ENCODE results near the gene ADRM1.

Gene ADRM1, protein sequence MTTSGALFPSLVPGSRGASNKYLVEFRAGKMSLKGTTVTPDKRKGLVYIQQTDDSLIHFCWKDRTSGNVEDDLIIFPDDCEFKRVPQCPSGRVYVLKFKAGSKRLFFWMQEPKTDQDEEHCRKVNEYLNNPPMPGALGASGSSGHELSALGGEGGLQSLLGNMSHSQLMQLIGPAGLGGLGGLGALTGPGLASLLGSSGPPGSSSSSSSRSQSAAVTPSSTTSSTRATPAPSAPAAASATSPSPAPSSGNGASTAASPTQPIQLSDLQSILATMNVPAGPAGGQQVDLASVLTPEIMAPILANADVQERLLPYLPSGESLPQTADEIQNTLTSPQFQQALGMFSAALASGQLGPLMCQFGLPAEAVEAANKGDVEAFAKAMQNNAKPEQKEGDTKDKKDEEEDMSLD

DNA sequence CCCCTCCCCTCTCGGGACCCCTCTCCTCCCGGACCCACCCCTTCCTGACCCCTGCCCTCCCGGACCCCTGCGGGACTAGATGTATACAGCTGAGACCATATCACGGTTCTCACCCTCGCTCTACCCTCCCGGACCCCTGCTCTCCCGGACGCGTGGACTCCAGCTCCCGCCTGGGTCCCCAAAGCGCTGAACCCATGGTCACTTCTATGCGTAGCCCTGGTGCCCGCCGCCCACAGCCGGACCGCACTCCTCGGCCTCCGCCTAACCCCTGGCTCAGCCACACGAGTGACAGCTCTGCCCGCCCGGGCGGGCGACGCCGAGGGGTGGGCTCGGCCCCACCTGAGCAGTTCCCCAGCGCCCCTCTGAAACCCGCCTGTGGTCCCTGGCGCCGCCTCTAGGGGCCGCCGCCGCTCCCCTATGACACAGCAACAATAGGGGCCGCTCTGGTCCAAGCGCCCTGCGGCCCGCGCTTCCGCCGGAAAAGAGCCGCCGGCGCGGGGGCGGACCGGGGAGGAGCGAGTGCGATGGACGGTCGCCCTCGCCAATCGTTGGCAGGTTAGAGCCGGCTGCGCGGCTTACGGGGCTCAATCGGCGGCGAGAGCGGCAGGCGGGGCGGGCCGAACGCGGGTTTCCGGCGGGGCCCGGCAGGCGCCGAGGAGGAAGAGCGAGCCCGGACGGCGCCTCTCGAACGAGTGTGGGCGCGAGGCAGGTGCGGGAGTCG is at the start of gene ADRM1:
ADRM1 (plus strand) TSS at position 657 of the 721 bp plus-strand sequence. CDS start 572 bp downstream, outside the sequence.
- peak within 1 kb of the TSS; percentile 95 for H3K4me3 ChIP-seq (ENCODE audit: low read depth, low read length)

DNA sequence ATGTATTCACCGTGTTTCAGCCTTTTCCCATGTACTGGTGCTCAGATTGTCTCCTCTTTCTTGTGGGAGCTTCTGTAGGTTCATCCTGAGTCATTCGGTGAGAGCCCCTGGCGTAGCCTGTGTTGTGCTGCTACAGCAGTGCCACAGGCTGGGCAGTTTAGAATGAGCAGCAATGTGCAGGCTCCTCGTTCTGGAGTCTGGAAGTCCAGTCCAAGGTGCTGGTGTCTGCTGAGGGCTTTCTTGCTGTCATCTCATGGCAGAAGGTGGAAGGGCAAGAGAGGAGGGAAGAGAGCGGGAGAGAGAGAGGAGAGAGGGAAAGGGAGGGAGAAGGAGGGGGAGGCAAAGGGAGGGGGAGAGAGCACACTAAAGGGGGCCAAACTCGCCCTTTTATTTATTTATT is 49.4 kb upstream of the ADRM1 start:
- no peak overlapping the region for H3K4me3 ChIP-seq (ENCODE audit: low read depth, low read length)

DNA sequence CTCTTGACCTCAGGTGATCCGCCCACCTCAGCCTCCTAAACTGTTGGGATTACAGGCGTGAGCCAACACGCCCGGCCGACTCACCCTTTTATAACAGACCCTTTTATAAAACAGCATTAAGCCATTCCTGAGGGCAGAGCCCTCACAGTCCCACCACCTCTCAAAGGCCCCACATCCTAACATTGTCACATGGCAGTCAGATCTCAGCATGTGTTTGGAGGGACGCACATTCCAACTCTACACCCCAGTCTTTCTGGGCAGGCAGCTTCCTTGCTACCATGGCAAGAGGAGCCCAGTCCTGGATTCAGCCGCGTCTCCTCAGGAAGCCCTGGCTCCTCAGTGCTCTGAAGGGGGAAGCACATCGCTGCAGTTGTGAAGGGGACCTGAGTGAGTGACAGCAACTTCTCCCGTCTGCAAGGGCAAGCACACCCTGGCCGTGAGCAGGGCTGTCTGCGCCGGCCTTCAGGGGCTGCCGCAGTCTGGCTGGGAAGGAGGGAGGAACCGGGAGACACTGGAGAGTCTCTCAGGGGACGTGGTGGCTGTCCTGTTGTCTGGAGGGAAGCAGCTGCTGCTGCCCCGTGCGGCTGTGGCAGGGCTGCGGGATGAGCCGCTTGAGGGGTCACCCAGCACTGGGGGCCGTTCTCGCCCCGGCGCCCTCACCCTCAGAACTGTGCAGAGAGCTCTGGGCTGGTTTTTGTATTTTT is 48.6 kb upstream of the ADRM1 start:
- no peak overlapping the region for H3K4me3 ChIP-seq (ENCODE audit: low read depth, low read length)

DNA sequence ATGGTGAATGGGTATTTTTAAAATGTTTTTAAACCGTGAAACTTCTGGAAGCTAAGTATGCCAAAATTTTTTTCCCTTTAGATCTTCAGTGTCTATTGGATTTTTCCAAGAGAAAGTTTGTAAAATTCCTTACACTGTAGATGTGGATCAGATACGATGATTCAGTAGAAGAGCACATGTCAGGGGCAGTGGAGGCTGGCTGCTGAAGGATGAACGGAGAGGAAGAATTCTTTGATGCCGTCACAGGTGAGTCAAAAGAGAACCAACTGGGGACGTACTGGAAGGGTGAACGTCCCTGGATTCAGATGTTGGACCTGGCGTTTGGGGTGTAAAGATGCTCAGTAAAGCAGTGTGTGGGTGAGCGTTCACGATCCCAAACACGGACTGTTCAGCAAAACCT is 46.8 kb upstream of the ADRM1 start:
- H3K4me3 ChIP-seq (ENCODE audit: low read depth, low read length) = no peak overlapping the region

DNA sequence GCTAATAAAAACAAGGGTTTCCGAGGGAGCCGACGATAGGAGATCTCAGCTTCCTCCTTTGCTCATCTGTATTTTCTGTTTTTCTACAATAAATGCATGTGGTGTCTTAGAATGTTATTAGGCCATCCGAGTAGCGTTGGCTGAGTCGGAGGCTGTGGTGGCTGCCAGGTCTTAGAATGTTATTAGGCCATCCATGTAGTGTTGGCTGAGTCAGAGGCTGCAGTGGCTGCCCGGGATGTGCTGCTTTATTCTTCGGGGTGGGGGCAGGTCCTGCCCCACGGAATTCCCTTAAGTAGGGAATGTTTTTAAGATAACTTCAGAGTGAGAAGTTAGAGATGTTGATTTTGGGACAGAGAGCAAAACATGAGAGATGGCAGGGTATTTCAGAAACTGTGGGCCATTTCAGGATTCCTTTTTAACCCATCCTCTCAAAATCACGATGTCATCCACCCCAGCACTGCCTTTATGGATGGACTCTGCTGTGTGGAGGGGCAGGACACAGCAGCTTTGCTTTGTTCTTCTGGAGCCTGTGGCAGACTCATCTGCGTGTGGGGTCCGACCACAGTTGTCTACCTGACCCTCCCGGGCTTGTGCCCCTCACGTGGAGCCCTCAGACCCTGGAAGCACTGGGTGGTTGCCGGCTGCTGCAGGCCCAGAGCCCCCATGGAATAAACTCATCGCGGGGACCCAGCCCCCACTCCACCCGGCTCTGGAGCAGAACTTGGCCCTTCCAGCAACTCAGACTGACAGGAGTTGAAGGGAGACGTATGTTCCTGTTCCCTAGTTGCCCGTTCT is 44.1 kb upstream of the ADRM1 start:
- H3K4me3 ChIP-seq (ENCODE audit: low read depth, low read length) = no peak overlapping the region

DNA sequence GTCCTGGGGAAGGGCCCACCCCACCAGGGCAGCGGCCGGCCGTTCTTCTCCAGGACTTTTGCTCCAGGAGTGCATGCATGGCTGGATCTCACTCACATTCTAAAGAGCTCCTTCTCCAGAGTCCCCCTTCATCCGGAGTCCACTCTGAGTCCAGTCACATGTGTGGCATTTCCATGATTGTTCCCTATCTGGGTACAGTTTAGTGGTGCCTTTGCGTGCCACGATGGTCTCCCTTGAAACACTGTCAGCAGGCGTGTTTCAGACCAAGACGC is 43.6 kb upstream of the ADRM1 start:
- no peak overlapping the region for H3K4me3 ChIP-seq (ENCODE audit: low read depth, low read length)

DNA sequence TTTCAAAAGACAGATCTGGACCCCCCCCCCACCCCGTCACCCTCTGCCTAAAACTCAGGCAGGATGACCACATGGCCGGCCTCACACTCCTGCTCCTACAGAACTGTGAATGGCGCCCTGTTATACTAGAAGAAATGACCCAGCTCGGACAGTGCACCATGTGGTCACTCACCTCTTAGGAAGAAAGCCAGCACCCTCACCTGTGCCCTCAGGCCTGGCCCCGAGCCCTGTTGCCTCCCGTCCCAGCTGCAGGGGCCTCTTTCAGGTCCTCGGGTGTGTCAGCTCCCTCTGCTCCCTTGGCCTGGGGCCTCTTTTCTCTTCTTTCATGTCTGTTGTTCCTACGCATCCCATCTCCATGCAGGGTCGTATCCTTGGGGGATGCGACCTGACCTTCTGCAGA is 40.7 kb upstream of the ADRM1 start:
- no peak overlapping the region for H3K4me3 ChIP-seq (ENCODE audit: low read depth, low read length)

DNA sequence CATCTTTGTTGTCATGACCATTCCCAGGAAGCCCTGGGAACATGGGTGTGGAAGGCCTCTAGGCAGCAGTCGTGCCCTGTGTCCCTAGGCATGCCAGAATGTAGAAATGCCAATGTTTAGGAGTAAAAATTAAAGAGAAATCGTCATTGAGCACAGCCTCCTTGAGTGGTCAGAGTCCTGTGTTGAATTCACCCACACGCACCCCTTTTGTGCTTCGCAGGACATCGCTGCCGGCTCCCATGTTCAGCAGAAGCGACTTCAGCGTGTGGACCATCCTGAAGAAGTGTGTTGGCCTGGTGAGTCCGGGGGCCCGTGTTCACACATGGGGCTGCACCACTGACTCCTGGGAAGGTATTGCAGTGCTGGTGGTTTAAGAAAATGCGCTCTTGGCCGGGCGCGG is 39.4 kb upstream of the ADRM1 start:
- no peak overlapping the region for H3K4me3 ChIP-seq (ENCODE audit: low read depth, low read length)

DNA sequence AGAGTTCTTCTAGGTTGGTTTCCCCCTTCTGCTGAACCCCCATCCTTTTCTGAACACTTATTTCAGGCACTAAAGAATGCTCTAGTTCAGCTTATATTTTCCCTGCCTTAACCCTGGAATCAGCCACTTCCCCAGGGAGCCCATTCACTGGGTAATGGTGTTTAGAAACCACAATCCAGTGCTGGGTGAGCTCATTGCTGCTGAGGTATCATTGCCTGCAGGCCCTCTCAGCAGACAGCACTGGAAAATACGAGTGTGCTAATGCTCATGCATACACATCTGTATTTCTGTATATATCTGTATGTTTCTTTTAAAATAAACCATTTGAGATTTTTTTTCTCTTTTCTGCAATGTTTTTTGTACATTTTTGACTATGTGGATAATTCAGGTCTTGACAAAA is 37.4 kb upstream of the ADRM1 start:
- H3K4me3 ChIP-seq (ENCODE audit: low read depth, low read length) = no peak overlapping the region

DNA sequence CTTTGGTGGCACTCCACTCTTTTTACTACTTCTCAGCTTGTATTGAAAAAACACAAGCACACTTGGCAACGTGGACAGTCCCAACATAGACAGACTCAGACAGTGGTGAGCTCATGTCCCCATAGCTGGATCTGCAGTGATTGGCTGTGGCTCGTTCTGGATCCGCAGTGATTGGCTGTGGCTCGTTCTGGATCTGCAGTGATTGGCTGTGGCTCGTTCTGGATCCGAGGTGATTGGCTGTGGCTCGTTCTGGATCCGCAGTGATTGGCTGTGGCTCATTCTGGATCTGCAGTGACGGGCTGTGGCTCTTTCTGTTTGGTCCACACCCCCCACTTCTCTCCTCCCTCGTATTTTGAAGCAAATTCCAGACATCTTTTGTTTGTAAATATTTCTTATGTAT is 36.5 kb upstream of the ADRM1 start:
- no peak overlapping the region for H3K4me3 ChIP-seq (ENCODE audit: low read depth, low read length)

DNA sequence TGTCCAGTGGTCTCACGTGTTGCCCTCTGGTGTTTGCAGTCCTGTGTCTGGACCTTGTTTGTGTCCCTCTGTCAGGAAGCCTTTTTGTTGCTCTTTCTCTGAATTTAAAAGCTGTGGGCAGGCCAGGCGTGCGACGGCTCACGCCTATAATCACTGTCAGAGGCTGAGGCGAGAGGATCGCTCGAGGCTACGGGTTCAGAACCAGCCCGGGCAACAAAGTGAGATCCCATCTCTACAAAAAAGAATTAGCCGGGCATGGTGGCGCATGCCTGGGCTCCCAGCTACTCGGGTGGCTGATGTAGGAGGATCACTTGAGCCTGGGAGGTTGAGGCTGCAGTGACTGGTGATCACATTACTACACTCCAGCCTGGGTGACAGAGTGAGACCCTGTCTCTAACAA is 35.9 kb upstream of the ADRM1 start:
- no peak overlapping the region for H3K4me3 ChIP-seq (ENCODE audit: low read depth, low read length)

DNA sequence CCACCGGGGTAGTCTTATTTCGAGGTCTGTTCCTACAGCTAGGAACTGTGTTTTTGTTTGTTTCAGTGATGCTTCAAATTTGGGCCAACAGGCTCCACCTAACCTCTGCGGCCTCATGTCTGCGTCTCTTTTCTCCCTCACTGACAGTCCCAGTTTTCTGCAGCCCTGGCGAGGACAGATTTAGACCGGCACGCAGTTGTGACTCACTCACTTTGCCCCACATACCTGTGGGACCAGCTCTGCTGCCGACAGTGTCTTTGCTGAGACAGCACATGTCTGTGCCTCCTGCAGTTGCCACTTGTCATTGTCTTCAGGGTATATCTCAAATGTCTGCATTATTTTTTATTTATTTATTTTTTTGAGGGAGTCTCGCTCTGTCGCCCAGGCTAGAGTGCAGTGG is 35.3 kb upstream of the ADRM1 start:
- H3K4me3 ChIP-seq (ENCODE audit: low read depth, low read length) = no peak overlapping the region

DNA sequence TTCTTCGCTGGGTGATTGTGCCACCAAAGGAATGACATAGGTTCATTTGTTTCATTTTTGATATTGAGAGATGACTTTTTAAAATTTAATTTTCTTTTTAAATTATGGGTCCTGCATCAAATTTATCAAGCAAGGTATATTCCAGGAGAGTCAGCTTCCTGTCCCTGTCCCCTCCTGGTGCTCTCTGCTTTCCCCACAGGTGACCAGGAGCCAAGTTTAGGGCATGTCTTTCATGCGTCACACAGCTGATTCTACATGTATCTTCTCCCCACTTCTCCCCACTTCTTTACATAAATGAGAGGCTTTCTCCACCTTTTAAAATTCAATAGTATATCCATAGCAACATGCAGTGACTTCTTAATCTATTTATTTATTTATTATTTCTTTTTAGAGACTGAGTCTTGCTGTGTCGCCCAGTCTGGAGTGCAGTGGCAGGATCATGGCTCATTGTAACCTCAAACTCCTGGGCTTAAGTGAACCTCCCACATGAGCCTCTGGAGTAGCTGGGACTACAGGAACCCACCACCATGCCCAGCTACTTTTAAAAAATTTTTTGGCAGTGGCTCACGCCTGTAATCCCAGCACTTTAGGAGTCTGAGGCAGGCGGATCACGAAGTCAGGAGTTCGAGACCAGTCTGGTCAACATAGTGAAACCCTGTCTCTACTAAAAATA is 34.4 kb upstream of the ADRM1 start:
- no peak overlapping the region for H3K4me3 ChIP-seq (ENCODE audit: low read depth, low read length)

DNA sequence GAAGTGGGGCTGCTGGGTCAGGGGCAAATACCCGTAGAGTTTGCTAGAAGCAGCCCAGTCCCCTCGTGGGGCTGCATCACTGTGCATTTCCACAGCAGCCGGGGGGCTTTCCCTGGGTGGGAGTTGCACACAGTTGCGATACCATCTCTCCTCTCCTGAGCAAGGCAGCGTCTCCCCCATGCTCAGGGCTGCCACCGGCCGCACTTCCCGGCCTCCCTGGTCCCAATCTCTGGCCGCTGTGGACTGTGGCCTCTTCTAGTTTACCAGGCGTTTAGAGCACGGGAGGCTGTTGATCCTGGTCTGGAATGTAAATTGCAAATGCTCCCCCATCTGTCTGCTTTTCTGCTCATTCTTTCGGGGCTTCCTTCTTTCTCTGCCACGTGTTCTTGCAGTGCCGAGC is 33.4 kb upstream of the ADRM1 start:
- no peak overlapping the region for H3K4me3 ChIP-seq (ENCODE audit: low read depth, low read length)

DNA sequence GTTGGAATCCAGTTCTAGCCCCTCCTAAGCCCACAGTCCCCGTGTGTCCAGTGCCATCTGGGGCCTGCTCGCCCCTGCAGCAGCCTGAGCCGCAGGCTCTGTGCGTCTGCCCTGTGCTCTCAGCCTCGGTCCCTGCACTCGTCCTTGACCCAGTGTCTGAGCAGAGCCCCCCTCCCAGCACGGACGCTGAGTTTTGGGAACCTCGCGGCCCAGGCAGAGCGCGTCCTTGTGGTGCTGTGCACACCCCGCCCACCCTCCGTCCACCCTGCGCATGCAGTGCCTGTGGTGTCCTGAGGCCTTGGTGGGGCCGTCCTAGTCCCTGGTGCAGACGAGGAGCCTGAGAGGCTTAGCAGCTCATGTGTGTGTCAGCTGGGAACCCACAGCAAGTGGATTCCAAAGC is 32.9 kb upstream of the ADRM1 start:
- no peak overlapping the region for H3K4me3 ChIP-seq (ENCODE audit: low read depth, low read length)

DNA sequence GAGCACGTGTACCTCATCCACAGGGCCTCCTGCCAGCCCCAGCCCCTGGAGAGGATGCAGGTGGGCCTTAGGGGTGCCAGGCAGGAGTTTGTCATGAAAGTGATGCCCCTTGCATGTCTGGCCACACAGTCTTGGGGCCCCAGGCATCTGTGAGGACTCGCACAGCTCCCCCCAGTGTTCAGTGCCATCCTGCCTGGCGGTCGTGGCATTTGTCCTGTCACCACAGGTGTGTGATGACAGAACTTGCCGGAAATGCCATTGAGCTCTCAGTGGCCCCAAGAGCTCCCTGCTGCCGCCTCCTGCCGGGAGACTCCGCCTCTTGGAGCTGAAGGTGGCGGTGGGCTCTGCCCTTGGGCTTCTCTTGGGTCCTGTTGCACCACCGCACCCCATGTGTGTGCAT is 30.6 kb upstream of the ADRM1 start:
- no peak overlapping the region for H3K4me3 ChIP-seq (ENCODE audit: low read depth, low read length)

DNA sequence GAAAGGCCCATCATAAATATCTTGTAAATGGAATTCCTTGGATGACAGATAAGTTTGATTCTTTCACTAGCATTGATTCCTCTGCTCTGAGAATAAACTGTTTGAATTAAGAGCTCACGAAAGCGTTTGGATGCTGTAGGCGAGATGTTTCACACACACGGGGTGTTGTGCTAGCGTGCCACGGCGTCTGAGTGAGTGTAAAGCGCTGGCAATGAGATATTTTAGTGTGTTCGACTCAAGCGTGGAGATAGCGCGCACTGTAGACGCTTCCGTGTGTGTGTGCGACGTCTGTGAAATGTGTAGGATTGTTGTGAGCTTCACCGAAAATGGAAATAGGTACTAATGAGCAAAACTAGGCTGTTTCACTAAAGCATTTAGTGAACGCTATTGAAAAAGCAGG is 29.4 kb upstream of the ADRM1 start:
- H3K4me3 ChIP-seq (ENCODE audit: low read depth, low read length) = no peak overlapping the region

DNA sequence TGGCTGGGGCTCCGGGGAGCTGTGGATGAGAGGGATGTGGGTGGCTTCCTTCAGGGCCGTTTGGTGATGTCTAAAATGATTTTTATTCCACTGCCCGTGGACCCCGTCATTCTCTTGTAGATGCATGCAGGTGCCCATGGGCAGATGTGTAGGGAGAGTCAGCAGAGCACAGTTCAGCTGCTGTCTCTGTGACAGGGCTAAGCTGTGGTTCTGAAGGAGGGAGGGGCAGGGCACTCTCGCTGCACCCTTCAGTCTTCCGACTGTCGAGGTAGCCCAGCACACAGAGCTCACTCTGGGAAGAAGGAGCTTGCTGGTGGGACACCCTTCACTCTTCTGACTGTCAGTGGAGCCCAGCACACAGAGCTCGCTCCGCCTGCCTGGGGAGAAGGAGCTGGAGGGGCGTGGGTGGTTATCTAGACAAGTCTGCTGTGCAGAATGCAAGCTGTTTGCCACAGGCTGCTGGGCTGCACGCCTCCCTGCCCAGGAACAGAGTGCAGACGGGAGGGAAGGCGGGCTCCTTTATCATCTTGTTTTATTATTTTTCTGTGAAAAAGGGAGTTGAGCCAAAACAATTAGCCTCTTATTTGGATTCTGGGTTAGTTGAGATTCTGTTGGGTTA is 28.4 kb upstream of the ADRM1 start:
- H3K4me3 ChIP-seq (ENCODE audit: low read depth, low read length) = no peak overlapping the region

DNA sequence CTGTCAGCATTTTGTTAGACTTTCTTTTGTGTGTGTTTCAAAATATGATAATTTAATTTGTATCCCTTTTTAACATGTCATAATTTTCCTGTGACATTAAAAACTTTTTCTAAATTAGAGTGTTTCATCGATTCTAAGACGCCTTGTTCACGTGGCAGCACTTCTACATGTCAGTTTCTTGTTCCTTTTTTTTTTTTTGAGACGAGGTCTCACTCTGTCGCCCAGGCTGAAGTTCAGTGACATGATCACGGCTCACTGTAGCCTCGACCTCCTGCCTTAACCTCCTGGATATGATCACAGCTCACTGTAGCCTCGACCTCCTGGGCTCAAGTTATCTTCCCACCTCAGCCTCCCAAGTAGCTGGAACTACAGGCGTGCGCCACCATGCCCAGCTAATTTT is 27.6 kb upstream of the ADRM1 start:
- no peak overlapping the region for H3K4me3 ChIP-seq (ENCODE audit: low read depth, low read length)

DNA sequence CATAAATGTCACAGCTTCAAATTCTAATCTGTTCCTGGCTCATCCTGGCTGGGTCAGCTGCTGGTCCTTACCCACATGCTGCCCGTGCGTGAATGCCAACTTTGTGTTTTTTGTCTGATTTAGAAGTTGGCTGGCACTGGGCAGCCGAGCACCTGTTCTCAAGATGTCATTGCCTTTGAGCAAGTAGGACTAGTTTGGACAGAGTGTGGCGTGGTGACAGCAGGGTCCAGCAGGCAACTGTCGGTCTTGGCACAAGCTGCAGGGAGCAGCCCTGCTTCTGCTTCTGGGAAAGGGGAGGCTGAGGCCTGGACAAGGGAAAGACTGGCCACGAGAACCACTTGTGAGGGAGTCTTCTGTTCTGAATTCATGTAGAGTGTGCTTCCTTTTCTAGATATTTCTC is 26.4 kb upstream of the ADRM1 start:
- no peak overlapping the region for H3K4me3 ChIP-seq (ENCODE audit: low read depth, low read length)
